HG02981 (cell line): Measurements from ENCODE around the gene RNF25.

Source experiments
- ATAC-seq: cut with Tn5 transposase; IDR thresholded peaks from one replicate; pipeline ENCODE4 v1.9.1; 2021; ENCODE audit warnings: mild to moderate bottlenecking, moderate library complexity; ENCODE audit not compliant: unreplicated experiment

Gene RNF25, protein sequence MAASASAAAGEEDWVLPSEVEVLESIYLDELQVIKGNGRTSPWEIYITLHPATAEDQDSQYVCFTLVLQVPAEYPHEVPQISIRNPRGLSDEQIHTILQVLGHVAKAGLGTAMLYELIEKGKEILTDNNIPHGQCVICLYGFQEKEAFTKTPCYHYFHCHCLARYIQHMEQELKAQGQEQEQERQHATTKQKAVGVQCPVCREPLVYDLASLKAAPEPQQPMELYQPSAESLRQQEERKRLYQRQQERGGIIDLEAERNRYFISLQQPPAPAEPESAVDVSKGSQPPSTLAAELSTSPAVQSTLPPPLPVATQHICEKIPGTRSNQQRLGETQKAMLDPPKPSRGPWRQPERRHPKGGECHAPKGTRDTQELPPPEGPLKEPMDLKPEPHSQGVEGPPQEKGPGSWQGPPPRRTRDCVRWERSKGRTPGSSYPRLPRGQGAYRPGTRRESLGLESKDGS

DNA sequence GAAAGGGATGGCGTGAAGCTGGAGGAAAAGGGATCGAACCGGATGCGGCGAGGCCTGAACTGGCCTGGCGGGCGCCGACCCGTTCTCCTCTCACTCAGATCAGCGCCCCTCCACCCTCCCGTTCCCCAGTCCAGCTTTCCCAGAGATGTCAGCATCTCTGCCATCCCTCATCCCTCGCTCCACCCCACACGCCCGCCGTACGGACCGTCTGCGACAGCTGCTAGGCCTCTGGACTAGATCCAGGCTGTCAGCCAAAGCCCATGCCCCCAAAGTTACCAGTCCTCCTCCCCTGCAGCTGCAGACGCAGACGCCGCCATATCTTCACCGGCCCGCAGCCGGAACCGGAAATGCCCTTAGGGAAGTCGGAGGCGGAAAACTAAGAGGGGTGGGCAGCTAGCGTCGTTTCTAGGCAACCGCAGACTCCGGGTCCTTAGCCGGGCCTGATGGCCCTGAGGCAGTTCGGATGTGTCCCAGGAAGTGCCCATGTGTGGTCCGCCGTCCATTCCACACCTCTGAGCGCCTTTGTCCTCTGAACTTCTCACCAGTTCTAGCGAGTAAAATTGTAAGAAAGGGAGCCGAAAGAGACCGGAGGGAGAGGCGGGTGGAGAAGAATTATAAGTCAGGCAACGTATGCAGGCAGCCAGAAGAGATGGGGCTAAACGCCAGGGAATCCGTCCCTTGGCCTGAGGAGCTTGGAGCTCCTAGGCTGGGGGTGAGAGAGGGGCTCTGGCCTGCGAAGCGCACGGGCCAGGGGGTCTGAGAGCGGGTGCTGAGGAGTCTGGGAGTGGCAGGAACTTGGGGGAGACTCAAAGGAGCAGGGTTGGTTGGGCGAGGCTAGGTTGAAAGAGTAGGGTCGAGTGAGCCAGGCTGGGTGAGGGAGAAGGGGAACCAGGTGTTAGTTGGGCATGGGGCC is at the start of gene RNF25, which contains the start of gene STK36:
Gene RNF25 (minus strand): TSS at position 349 of the 913 bp plus-strand sequence. CDS start 32 bp downstream, at position 317.
Gene STK36 (plus strand): TSS at position 433 of the 913 bp plus-strand sequence. CDS start 744 bp downstream, outside the sequence.
- peak; percentile 98 for ATAC-seq

DNA sequence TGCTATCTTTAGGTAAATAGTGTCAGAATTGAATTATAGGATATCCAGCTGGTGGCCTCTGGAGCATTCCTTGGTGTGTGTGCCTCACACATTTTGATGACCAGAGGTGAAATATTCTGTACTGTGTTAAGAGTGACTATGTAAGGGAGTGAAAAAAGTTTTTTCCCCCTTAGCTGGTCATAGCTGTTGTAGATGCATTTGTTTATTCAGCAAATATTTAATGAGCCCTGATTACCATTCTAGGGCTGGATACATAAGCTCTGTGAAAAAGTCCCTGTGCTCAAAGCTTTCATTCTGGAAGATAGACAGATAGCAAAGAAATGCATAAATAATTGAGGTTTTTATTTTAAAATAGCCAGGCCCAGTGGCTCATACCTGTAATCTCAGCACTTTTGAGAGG is 49.7 kb upstream of the RNF25 start:
- ATAC-seq: no peak

DNA sequence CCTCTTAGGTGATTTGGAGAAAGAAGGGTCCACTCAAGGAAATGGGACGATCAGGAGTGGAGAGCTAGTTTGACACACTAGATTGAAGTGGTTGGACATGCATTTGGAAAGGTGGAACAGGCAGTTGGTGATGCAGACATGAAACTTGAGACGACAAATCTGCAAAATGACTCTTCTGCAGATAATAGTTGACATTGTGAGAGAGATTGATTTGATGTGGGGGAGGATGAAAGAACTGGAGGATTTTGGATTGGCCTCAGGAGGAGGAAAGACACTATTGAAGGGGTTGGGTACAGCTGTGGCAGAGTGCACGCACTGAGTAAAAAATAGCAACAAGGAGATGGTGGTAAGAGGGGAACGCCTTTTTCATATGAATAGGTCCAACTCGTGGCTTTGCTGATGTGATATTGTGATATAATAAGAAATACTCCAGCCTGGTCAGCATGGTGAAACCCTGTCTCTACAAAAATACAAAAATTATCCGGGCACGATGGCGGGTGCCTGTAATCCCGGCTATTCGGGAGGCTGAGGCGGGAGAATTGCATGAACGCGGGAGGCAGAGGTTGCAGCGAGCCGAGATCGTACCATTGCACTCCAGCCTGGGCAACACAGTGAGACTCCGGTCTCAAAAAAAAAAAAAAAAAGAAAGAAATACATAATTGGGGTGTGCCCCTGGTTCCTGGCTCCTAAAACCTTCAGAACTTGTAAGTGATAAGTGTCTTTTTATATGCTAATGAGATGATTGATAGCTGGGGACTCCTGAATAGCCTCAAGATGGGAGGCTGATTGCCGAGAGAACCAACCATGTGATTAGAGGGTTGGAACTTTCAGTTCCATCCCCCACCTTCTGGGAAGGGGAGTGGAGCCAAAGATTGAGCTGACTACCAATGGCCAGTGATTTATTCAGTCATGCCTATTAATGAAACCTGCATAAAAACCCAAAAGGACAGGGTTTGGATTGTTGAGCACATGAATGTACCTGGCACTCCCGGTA is 48.5 kb upstream of the RNF25 start:
- ATAC-seq: no peak

DNA sequence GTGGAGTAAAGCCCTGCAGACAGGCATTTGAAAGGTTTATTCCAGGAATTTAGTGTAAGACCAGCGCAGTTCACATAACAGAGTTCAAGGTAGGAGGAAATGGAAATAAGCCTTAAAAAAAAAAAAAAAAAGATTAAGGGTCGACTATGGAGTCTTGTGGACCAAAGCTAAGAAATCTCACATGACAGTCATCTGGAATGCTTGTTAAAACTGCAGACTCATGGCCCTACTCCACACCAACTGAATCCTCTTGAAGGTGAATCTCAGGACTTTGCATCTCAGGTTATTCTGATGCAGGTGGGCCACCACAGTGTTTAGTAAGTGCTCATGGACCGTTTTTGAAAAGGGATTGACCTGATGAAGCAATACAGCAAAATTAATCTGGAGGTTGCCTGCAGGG is 47.7 kb upstream of the RNF25 start:
- no peak for ATAC-seq

DNA sequence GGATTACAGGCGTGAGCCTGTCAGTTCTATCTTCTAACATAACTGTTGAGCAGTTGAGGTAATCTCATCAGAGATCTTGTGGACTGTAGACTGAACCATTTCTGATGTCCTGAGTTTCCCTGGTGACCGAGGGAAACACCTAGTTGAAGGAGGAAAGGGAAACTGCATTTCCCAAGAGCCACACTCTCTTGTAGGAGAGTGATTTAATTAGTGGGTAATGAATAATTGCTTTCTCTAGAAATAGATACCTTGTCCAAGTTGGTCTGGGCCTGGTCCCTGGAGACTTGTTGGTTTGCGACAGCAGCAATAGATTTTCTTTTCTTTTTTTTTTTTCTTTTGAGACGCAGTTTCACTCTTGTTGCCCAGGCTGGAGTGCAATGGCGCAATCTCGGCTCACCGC is 46.3 kb upstream of the RNF25 start:
- no peak for ATAC-seq

DNA sequence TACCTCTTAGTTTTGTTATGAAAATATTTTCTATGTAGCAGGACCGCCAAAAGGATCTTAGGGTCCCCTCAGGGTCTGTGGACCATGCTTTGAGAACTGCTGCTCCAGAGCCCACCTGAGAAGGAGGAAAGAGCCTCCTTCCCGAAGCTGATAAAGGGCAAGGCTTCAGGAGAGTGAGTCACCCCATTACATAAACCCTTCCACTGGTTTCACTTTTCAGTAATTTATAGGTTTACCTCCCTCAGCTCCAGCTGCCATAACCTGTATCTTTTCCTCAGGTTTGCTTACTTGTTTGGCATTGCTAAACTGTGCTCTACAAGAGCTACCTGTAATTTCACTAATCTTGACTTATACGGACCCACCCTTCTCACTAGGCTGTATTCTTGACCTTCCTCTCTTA is 45.5 kb upstream of the RNF25 start:
- ATAC-seq: no peak

DNA sequence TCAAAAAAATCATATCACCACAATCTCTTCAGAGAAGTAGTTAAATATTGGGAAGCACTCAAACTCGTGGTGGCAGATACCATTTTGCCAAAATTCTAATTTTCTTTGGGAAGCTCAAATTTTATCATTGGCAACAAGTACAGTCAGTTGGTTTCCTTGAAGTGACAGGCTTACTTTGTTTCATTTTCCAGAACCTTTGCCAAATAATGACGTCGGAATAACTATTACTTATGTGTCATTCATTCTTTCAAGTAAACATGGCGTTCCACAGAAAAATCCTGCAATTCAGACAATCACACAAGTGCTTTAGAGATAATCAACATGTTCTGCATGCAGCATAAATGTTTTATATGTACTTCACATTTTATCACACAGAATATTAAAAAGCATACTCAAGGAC is 44.3 kb upstream of the RNF25 start:
- ATAC-seq: no peak

DNA sequence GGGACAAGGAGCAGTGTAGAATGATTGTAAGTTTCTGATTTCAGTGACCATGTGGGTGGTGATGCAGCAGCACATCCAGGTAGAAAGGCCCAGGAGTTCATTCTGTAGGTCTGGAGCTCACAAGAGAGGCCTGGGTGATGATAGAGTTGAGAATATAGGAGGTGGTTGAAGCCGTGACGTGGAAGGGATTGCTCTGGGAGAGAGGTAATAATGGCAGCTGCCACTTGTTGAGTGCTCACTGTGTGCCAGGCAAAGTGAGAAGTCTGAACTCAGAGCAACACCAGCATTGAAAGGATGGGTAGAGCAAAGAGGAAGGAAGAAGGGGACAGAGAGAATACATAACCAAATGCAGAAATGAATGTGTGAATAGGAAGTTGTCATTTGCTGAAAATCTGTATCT is 42.1 kb upstream of the RNF25 start:
- no peak for ATAC-seq

DNA sequence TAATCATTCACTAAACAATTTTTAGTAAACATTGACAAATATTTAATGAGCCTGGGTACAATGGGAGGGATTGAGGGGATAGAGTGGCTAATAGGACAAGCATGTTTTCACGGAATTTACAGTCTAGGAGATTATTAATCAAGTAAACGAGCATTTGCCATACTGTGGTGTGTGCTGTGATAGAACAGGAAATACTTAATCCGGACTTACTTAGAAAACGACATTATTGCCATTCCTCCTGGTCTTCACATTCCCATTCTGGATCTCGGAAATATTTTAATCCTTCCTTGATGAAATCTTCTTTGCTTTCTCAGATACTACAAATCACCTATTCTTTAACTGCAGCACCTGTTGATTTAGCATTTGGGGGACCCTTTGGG is 39.7 kb upstream of the RNF25 start:
- no peak for ATAC-seq

DNA sequence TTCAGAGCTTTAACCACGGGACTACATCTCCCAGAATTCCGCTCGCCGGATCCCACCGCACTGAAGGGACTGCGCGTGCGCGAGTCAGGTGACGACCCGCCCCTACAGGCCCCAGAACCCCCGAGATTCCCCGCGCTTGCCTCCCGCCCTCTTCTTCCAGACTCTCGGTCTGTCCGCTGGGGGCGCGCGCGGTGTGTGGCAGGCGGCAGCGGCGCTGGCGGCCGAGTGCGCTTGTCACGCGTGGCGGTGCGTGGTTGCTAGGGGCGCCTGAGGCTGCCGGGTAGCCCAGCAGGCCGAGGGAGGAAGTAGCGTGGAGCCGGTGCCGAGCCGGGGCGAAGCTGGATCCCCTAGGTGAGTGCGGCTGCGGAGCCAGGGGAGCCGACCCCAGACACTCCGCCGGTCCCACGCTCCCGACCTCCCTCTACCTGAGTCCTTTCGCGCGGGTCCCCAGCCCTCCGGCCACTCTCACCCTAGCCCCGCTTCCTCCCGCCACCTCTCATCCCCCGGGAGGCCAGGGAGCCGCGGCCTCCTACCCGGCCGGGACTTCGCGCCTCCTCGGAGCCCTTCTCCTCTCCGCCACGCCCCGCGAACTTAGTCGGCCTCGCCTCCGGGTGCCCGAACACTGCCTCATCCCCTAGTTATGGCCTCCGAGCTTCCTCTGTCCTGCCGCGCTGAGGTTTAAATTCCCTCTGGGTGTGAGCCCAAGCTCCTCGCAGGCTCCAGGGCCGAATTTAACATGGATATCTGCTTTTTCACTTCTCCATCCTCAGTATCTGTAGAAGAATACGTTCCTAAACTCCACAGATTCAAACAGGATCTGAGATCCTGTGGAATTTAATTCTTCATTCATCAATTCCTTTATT is 39.1 kb upstream of the RNF25 start, which contains the start of gene TTLL4:
Gene TTLL4 (plus strand): TSS at position 149 of the 863 bp plus-strand sequence. CDS start 26,842 bp downstream, outside the sequence.
- peak; percentile 88 for ATAC-seq

DNA sequence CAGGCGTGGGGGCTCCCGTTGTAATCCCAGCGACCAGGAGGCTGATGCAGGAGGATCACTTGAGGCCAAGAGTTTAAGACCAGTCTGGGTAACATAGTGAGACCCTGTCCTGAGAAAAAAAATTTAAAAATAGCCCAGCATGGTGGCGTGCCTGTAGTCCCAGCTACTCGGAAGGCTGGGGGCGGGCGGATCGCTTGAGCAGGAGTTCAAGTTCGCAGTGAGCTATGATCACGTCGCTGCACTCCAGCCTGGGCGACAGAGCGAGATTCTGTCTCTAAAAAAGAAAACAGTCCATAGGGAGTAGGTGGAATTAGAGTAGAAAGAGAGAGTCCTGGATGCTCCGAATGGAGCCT is 38.5 kb upstream of the RNF25 start:
- ATAC-seq: no peak

DNA sequence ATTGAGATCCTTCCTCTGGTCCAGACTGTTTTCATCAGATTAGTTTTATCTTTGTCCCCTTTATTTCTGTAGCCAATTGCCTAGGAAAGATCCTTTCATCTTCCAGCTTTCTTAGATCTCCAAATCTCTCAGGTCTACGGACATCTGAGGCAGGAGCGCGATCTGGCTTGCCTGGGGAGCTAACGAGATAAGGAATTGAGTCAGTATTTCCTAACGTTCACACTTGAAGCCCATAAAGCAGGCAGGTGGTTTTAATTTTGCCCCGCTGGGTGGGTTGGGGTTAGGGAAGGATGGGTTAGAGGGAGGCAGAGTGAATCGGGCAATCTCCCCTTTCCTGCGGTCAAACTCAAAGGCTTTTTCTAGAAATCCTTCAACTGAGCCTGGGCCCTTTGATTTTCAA is 38.1 kb upstream of the RNF25 start:
- no peak for ATAC-seq

DNA sequence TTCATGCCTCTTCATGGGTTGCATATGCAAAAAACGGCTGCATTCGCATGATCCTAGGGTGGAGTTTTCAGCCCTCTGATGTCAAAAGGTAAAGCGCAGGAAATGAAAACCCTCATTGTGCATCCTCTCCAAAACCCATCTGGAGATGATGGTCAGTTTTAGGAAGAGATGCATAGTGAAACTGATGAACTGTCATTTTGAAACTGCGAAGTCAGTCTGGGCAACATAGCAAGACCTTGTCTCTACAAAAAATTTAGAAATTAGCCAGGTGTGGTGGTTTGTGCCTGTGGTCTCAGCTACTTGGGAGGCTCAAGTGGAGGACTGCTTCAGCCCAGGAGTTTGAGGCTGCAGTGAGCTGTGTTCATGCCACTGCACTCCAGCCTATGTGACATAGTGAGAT is 36.3 kb upstream of the RNF25 start:
- ATAC-seq: peak; percentile 39

DNA sequence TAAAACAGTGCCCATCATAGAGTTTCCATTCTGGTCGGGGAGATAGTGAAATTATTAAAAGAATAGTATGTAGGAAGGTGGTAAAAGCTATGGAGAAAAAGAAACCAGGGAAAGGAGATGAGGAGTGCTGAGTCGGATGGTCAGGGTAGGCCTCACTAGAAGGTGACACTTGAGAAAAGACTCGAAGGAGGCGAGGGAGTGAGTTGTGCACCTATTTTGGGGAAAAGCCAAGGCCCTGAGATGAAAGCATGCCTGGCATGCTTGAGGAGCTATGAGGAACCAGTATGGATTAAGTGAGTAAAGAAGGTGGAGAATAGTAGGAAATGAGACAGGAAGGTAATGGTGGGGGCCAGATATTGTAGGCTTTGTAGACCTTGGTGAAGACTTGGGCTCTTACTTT is 31.5 kb upstream of the RNF25 start:
- no peak for ATAC-seq

DNA sequence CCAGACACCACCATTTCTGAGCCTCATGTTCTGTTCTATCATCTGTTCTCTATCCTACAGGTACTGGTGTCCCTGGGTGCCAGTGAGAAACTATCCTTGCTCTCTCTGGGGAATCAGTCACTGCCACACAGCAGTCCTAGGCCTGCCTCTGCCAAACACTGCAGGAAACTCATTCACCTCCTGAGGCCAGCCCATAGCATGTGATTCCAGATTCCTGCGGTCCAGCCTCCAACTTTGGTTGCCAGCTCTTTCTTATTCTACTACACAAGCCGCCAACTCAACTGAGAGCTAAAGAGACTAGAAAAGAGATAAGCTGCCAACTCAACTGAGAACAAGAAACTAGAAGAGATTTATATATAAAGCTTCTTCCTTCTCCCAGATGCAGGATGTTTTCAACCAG is 30.0 kb upstream of the RNF25 start:
- no peak for ATAC-seq

DNA sequence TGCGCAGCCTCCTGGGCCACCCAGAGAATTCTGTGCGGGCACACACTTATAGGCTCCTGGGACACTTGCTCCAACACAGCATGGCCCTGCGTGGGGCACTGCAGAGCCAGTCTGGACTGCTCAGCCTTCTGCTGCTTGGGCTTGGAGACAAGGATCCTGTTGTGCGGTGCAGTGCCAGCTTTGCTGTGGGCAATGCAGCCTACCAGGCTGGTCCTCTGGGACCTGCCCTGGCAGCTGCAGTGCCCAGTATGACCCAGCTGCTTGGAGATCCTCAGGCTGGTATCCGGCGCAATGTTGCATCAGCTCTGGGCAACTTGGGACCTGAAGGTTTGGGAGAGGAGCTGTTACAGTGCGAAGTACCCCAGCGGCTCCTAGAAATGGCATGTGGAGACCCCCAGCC is 27.1 kb upstream of the RNF25 start:
- ATAC-seq: no peak

DNA sequence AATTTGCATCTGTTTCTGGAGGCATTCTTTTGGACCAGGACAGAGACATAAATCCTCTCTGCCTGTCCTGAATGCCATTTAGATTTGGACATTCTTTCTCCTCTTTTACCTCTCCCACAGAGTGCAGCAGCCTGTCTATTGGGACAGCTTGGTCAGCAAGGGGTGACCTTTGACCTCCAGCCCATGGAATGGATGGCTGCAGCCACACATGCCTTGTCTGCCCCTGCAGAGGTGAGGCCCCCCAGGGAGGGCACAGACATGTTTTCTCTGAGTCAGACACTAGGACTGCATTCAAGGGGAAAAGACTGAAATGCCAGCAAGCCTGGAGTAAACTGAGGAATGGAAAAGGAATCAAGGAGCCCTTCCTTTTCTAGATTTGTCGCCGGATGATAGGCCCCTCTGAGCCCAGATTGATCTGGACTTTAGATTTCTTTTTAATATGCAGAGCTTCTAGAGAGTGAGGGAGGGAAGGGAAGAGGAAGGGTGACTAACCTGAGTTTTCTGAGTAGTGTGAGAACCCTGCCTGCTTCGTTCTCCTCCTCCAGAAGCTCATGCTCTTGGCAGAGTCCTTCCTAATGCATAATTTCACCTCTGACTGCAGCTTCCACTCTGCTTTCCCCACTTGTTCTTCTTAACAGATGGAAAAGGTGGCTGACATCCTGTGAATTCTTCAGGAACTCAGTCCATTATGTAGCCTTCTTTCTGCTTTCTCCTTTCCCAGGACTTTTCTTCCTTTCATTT is 22.8 kb upstream of the RNF25 start:
- ATAC-seq: no peak

DNA sequence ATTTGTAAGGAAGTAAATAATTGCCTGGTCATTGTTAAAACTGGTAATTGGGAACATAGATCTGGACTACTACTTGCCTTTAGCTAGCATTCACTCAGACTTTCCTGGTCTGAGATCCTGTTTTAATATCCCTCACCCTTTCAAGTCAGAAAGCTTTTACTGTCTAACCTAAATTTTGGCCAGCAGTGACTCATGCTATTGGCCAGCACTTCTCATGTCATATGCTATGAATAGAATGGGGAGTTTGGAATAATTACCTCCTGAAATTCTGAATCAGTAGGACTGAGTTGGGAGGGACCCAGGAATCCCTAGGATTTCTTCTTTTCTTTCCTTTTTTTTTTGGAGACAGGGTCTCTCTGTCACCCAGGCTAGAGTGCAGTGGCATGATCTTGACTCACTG is 19.4 kb upstream of the RNF25 start:
- ATAC-seq: no peak
